Putamen (tissue), 1 donor: ENCODE measurements around the gene PLB1.
A peak's percentile ranks its signal among the peaks of the same experiment; 100 is the strongest.

ENCODE experiments used
- DNase-seq: peaks from one replicate; pipeline ENCODE4 v3.0.0-alpha.2; 2016; ENCODE audit warnings: low spot score

Gene PLB1

GRCh38 chr2:28564346-28564745 is 68.5 kb downstream of the PLB1 start:
- DNase-seq: no peak

- no peak for DNase-seq
Observed at GRCh38 chr2:28565033-28565432, 69.2 kb downstream of the PLB1 start.

- DNase-seq: no peak
Observed at GRCh38 chr2:28565720-28566295, 69.9 kb downstream of the PLB1 start.

GRCh38 chr2:28566521-28567041 is 70.7 kb downstream of the PLB1 start:
- DNase-seq: peak; percentile 83

GRCh38 chr2:28567061-28567471 is 71.2 kb downstream of the PLB1 start:
- DNase-seq: peak; percentile 53

- no peak for DNase-seq
Observed at GRCh38 chr2:28568036-28568435, 72.2 kb downstream of the PLB1 start.

GRCh38 chr2:28568533-28568932 is 72.7 kb downstream of the PLB1 start:
- no peak for DNase-seq

GRCh38 chr2:28570431-28570830 is 74.6 kb downstream of the PLB1 start:
- DNase-seq: no peak

- no peak for DNase-seq
Observed at GRCh38 chr2:28576714-28577113, 80.9 kb downstream of the PLB1 start.

GRCh38 chr2:28577791-28578680 is 82.2 kb downstream of the PLB1 start:
- DNase-seq: no peak

- no peak for DNase-seq
Observed at GRCh38 chr2:28578774-28579173, 82.9 kb downstream of the PLB1 start.

GRCh38 chr2:28579606-28580005 is 83.7 kb downstream of the PLB1 start:
- no peak for DNase-seq

GRCh38 chr2:28580078-28580477 is 84.2 kb downstream of the PLB1 start:
- DNase-seq: no peak

- DNase-seq: no peak
Observed at GRCh38 chr2:28581312-28581711, 85.5 kb downstream of the PLB1 start.

- DNase-seq: no peak
Observed at GRCh38 chr2:28582152-28582551, 86.3 kb downstream of the PLB1 start.

- no peak for DNase-seq
Observed at GRCh38 chr2:28582595-28582994, 86.7 kb downstream of the PLB1 start.

- DNase-seq: peak; percentile 74
Observed at GRCh38 chr2:28583899-28584553, 88.2 kb downstream of the PLB1 start.

GRCh38 chr2:28586867-28587266 is 91.0 kb downstream of the PLB1 start:
- no peak for DNase-seq

- DNase-seq: peak; percentile 53
Observed at GRCh38 chr2:28587526-28588291, 91.8 kb downstream of the PLB1 start.

GRCh38 chr2:28588292-28588670 is 92.4 kb downstream of the PLB1 start:
- no peak for DNase-seq

- no peak for DNase-seq
Observed at GRCh38 chr2:28589746-28590463, 94.0 kb downstream of the PLB1 start.
